B cell (primary cell): ENCODE measurements around the gene CSTF3. TPM values are rescaled to one million over a fixed set of nuclear protein-coding genes. Genes with fewer than 3 reads are reported as not detected.

Source experiments
- ATAC-seq: fragments of 200-7000 bp; cut with Tn5 transposase; one replicate; pipeline ENCODE4 v1.10.0; 2021; ENCODE audit warnings: low read depth, mild to moderate bottlenecking, moderate number of reproducible peaks, moderate library complexity
- CTCF ChIA-PET: fragments of 350-600 bp; sonication (Branson Sonifier 250); formaldehyde crosslinking; loops from one replicate; lab custom pipeline; 2021; ENCODE audit warnings: antibody characterized with exemption, inconsistent platforms; lab: Charles Lee
- POLR2A ChIA-PET: fragments of 350-600 bp; sonication (Branson Sonifier 250); formaldehyde crosslinking; loops from one replicate; lab custom pipeline; 2021; ENCODE audit warnings: antibody characterized with exemption; lab: Charles Lee
- DNase-seq: peaks from one replicate; pipeline ENCODE4 v3.0.0; 2013
- H2AFZ ChIP-seq: 2 replicates; pipeline ENCODE4 v1.6.1; 2012; ENCODE audit warnings: mild to moderate bottlenecking, low read depth, low read length; ENCODE audit not compliant: insufficient read depth, poor library complexity, severe bottlenecking
- H3K27ac ChIP-seq, 2 donors: 1 replicate in 1 of 2; 2 replicates in 1 of 2; pipeline ENCODE4 v1.5.1; 2012 to 2013; ENCODE audit warnings: low read length in 2 of 2, mild to moderate bottlenecking in 2 of 2, moderate library complexity in 1 of 2
- H3K27me3 ChIP-seq, 4 experiments: fragments of 200-600 bp in 1 of 4; sonication (generic) in 1 of 4; replicated peaks in 1 of 4; 1 replicate in 2 of 4; 2 replicates in 2 of 4; pipeline versions ENCODE4 v1.6.1 to v1.7.0; 2013 to 2016; ENCODE audit warnings: low read length in 3 of 4, mild to moderate bottlenecking in 2 of 4, mixed read lengths in 1 of 4, moderate library complexity in 1 of 4; ENCODE audit not compliant: insufficient read depth in 4 of 4, control insufficient read depth in 3 of 4; ENCODE audit errors: control extremely low read depth in 1 of 4
- H3K36me3 ChIP-seq, 2 experiments: replicated peaks in 1 of 2; 1 replicate in 1 of 2; 2 replicates in 1 of 2; pipeline versions ENCODE4 v1.6.1 to v1.7.1; 2013; ENCODE audit warnings: low read length in 1 of 2; ENCODE audit not compliant: insufficient read depth in 2 of 2, control insufficient read depth in 1 of 2; ENCODE audit errors: control extremely low read depth in 1 of 2, extremely low read depth in 1 of 2
- H3K4me1 ChIP-seq, 2 donors: fragments of 200-600 bp in 1 of 2; sonication (generic) in 1 of 2; 1 replicate in 1 of 2; 2 replicates in 1 of 2; pipeline versions ENCODE4 v1.5.1 to v1.6.1; 2013 to 2017; ENCODE audit warnings: low read length in 2 of 2; ENCODE audit not compliant: control insufficient read depth in 2 of 2, insufficient read depth in 2 of 2
- H3K4me2 ChIP-seq: replicated peaks from 2 replicates; pipeline ENCODE3; 2012; ENCODE audit warnings: mild to moderate bottlenecking, low read depth, low read length; ENCODE audit not compliant: poor library complexity, severe bottlenecking
- H3K4me3 ChIP-seq, 5 experiments: fragments of 200-600 bp in 1 of 5; sonication (generic) in 1 of 5; 1 replicate in 3 of 5; 2 replicates in 2 of 5; pipeline versions ENCODE4 v1.5.1 to v1.7.0; 2011 to 2016; ENCODE audit warnings: low read length in 4 of 5, mild to moderate bottlenecking in 4 of 5, low read depth in 2 of 5, control low read depth in 1 of 5, moderate library complexity in 1 of 5; ENCODE audit not compliant: insufficient read depth in 1 of 5; ENCODE audit errors: control extremely low read depth in 1 of 5, extremely low read depth in 1 of 5
- H3K79me2 ChIP-seq: fragments of 200-600 bp; sonication (generic); one replicate; pipeline ENCODE4 v1.6.0; 2016; ENCODE audit warnings: low read length; ENCODE audit not compliant: control insufficient read depth, insufficient read depth
- H3K9ac ChIP-seq: fragments of 200-600 bp; sonication (generic); 2 replicates; pipeline ENCODE4 v1.6.1; 2017; ENCODE audit warnings: mild to moderate bottlenecking, low read length, moderate library complexity
- H3K9me3 ChIP-seq, 3 donors: one replicate each; pipeline versions ENCODE4 v1.6.1 to v1.7.1; 2013; ENCODE audit warnings: low read length in 2 of 3; ENCODE audit not compliant: control insufficient read depth in 2 of 3, insufficient read depth in 1 of 3; ENCODE audit errors: control extremely low read depth in 1 of 3
- H4K20me1 ChIP-seq: 2 replicates; pipeline ENCODE4 v1.6.0; 2012; ENCODE audit warnings: mild to moderate bottlenecking, low read length; ENCODE audit not compliant: insufficient read depth, control insufficient read depth, poor library complexity, severe bottlenecking
- H3K27ac Mint-ChIP-seq: one replicate; pipeline ENCODE4 v1.8.0; 2021; ENCODE audit warnings: mixed read lengths
- H3K27me3 Mint-ChIP-seq: one replicate; pipeline ENCODE4 v1.8.0; 2021; ENCODE audit warnings: mixed read lengths
- H3K4me1 Mint-ChIP-seq: one replicate; pipeline ENCODE4 v1.8.0; 2021; ENCODE audit warnings: mixed read lengths
- H3K4me3 Mint-ChIP-seq: one replicate; pipeline ENCODE4 v1.8.0; 2021; ENCODE audit warnings: mixed read lengths
- H3K9me3 Mint-ChIP-seq: one replicate; pipeline ENCODE4 v1.8.0; 2022; ENCODE audit warnings: mixed read lengths; ENCODE audit not compliant: insufficient read depth
- EZH2 ChIP-seq: IDR thresholded peaks from 2 replicates; pipeline ENCODE4 v1.6.1; 2012; ENCODE audit warnings: borderline replicate concordance, low read depth, mild to moderate bottlenecking, moderate library complexity, low read length; ENCODE audit not compliant: insufficient read depth, poor library complexity, severe bottlenecking
- WGBS: methylation state at CpG from one replicate; pipeline ENCODE4 v1.1.5; 2013; ENCODE audit warnings: missing lambda C conversion rate; ENCODE audit not compliant: insufficient coverage; 5-methylcytosine and 5-hydroxymethylcytosine counted together
- intact Hi-C: fragments of 100-400 bp; cut with micrococcal nuclease; formaldehyde crosslinking; loops from one replicate; pipeline ENCODE4 v1.10.0; 2022
- polyA plus RNA-seq: library from polyadenylated mRNA; depleted of rRNA; stranded (reverse); fragments of >200 nt; gene quantifications from 2 replicates; pipeline ENCODE4 v1.2.3, GENCODE V29; 2012
- total RNA-seq, 2 donors: library from RNA; stranded (reverse); fragments of 120-200 nt in 1 of 2; gene quantifications; 1 replicate in 1 of 2; 2 replicates in 1 of 2; pipeline versions ENCODE4 v1.2.3 to v1.2.4, GENCODE V29; 2013 to 2022
- TF ChIP-seq, protein P1 (sequence below): fragments of 200-600 bp; IDR thresholded peaks from one replicate; pipeline ENCODE4 v1.8.0; 2022; ENCODE audit warnings: antibody characterized with exemption, mild to moderate bottlenecking

The CSTF3 gene
- total and polyA plus RNA-seq, 2 donors (not counting 1 experiment from before 2014, with no cell fraction given), result 14.4 to 42.2 TPM

DNA sequence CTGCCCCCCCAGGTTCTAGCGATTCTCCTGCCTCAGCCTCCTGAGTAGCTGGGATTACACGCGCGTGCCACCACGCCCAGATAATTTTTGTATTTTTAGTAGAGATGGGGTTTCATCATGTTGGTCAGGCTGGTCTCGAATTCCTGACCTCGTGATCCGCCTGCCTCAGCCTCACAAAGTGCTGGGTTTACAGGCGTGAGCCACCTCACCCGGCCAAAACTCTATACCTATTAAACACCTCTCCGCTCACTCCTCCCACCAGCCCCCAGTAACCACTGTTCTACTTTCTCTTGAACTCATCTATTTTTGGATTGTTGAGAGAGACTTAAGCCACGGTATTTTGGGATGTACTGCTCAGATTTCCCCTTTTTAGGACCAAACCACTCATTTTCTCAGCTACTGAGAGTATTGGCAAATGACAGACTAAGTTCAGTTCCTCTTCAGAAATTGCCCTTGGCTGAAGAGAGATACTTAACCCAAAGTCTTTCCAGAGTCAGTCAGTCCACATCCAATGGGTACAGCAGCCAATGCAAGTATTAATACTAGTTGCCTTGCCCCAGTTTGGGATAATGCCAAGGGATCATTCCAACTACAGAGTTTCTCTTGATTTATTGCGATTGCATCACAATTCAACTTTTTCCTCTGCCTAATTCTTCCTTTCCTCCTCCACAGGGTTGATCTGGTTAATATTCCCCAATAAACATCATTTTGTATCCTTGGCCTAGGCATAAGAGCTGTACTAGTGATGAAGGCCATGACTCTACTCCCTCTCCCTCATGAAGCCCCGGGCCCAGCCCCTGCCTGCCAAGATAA, 36.8 kb upstream of the CSTF3 start:
- DNase-seq, result no peak
- Histone ChIP-seq H3K27ac (no peak overlapping the region), H3K27me3 (no peaks in the 10 kb centered on the region), H4K20me1 (no peaks in the 10 kb centered on the region), H3K79me2 (no peaks in the 10 kb centered on the region), H3K9me3 (no peaks in the 10 kb centered on the region), H3K4me2 (no peak overlapping the region), H3K4me1 (no peaks in the 10 kb centered on the region), H3K9ac (no peak overlapping the region), H3K4me3 (no peak overlapping the region), H2AFZ (no peak overlapping the region), H3K36me3 (no peaks in the 10 kb centered on the region)
- no peaks in the 10 kb centered on the region for H3K9me3 Mint-ChIP-seq
- H3K27ac Mint-ChIP-seq, result no peak overlapping the region
- no peaks in the 10 kb centered on the region for H3K27me3 Mint-ChIP-seq
- CTCF ChIA-PET, result no interaction called here
- no peak overlapping the region for H3K4me3 Mint-ChIP-seq
- H3K4me1 Mint-ChIP-seq, result no peaks in the 10 kb centered on the region
- intact Hi-C loops, result no loop called here
- POLR2A ChIA-PET, result no interaction called here
- WGBS, result 0% methylated on average over 1 of the region's 14 CpGs
- ATAC-seq, result no peak
- TF ChIP-seq, protein P1, sequence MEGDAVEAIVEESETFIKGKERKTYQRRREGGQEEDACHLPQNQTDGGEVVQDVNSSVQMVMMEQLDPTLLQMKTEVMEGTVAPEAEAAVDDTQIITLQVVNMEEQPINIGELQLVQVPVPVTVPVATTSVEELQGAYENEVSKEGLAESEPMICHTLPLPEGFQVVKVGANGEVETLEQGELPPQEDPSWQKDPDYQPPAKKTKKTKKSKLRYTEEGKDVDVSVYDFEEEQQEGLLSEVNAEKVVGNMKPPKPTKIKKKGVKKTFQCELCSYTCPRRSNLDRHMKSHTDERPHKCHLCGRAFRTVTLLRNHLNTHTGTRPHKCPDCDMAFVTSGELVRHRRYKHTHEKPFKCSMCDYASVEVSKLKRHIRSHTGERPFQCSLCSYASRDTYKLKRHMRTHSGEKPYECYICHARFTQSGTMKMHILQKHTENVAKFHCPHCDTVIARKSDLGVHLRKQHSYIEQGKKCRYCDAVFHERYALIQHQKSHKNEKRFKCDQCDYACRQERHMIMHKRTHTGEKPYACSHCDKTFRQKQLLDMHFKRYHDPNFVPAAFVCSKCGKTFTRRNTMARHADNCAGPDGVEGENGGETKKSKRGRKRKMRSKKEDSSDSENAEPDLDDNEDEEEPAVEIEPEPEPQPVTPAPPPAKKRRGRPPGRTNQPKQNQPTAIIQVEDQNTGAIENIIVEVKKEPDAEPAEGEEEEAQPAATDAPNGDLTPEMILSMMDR, result no peak
- no peak for TF ChIP-seq EZH2

DNA sequence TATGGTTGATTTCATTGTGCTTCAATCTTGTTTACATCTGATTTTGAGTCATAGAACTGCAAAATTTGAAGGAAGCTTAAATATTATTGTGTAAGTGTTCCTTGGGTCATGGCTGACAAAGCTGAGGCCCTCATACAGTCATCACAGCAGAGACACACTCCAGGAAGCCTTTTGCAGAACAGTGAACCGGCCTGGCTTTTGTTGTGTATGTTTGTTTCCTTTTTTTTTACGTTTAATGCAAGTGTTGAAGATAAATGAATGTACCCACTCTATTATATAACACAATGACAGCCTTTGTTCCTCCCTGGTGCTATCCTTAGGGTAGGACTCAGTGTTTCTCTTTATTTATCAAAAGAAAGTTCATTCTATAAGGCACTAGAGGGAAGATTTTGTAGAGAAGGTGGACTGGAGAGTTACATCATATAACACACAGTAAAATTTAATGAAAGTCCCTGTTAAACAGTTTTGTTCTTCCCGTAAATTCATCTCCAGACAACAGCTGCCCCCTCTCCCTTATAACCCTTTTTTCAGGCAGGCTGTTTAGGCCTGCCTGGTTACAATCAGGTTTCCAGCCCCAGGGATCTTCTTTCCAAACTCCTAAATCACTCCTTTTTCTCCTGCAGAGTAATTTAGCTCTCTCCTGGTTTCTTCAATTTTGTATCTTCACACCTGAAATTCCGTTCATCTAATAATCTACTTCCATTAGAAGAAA, 34.3 kb upstream of the CSTF3 start:
- no peaks in the 10 kb centered on the region for H3K27me3 ChIP-seq
- intact Hi-C loops, result no loop called here
- Mint-ChIP-seq H3K4me1 (no peaks in the 10 kb centered on the region), H3K4me3 (no peak overlapping the region), H3K9me3 (no peaks in the 10 kb centered on the region), H3K27me3 (no peaks in the 10 kb centered on the region), H3K27ac (no peak overlapping the region)
- ATAC-seq (no peak), DNase-seq (no peak)
- H3K4me2 ChIP-seq, result no peak overlapping the region
- H3K79me2 ChIP-seq, result no peaks in the 10 kb centered on the region
- CTCF ChIA-PET, result no interaction called here
- no peaks in the 10 kb centered on the region for H3K9me3 ChIP-seq
- H3K4me3 ChIP-seq, result no peak overlapping the region
- 100% methylated on average over 1 of the region's 4 CpGs for WGBS
- no peak overlapping the region for H3K27ac ChIP-seq
- POLR2A ChIA-PET, result no interaction called here
- H4K20me1 ChIP-seq, result no peaks in the 10 kb centered on the region
- H2AFZ ChIP-seq, result no peak overlapping the region
- H3K9ac ChIP-seq, result no peak overlapping the region
- H3K36me3 ChIP-seq, result no peaks in the 10 kb centered on the region
- TF ChIP-seq, protein P1, result no peak
- TF ChIP-seq EZH2, result no peak
- H3K4me1 ChIP-seq, result no peaks in the 10 kb centered on the region
